OCI-LY7 (cell line): Measurements from ENCODE around the gene ATP6V1C2. TPM values are rescaled to one million over a fixed set of nuclear protein-coding genes. Genes with fewer than 3 reads are reported as not detected.

ENCODE experiments used
- BruUV-seq: library from RNA; stranded (reverse); fragments of 400-500 nt; replicated peaks from 2 replicates; lab custom pipeline; 2021; lab: Mats Ljungman, UMichigan
- CTCF ChIA-PET: fragments of 300-600 bp; sonication (Branson Sonifier 250); formaldehyde crosslinking; loops from one replicate; lab custom pipeline; 2022; ENCODE audit warnings: antibody characterized with exemption; ENCODE audit not compliant: unreplicated experiment; lab: Charles Lee
- POLR2A ChIA-PET: fragments of 300-600 bp; sonication (Branson Sonifier 250); formaldehyde crosslinking; loops from one replicate; lab custom pipeline; 2022; ENCODE audit warnings: antibody characterized with exemption; lab: Charles Lee
- DNase-seq: peaks from one replicate; pipeline ENCODE4 v3.0.0-alpha.2; 2015; ENCODE audit warnings: low spot score
- H2AFZ ChIP-seq: fragments of 200-600 bp; sonication (generic), shearing (Covaris generic); 2 replicates; pipeline ENCODE4 v1.6.1; 2014; ENCODE audit warnings: mild to moderate bottlenecking, antibody characterized with exemption, low read length, moderate library complexity
- H3K27ac ChIP-seq: fragments of 200-600 bp; sonication (generic); 2 replicates; pipeline ENCODE4 v1.5.1; 2014; ENCODE audit warnings: mixed run types, low read depth, mild to moderate bottlenecking, moderate library complexity, low read length, inconsistent platforms; ENCODE audit not compliant: poor library complexity, severe bottlenecking
- H3K36me3 ChIP-seq: fragments of 200-600 bp; sonication (generic); 2 replicates; pipeline ENCODE4 v1.6.1; 2014; ENCODE audit warnings: mild to moderate bottlenecking, antibody characterized with exemption, low read length, moderate library complexity, mixed read lengths; ENCODE audit not compliant: insufficient read depth
- H3K4me1 ChIP-seq: fragments of 200-600 bp; sonication (generic); 2 replicates; pipeline ENCODE4 v1.5.1; 2014; ENCODE audit warnings: mild to moderate bottlenecking, low read length; ENCODE audit not compliant: insufficient read depth, poor library complexity, severe bottlenecking
- H3K4me2 ChIP-seq: fragments of 200-600 bp; sonication (generic); 2 replicates; pipeline ENCODE4 v1.6.1; 2014; ENCODE audit warnings: mild to moderate bottlenecking, low read length
- H3K4me3 ChIP-seq: fragments of 200-600 bp; sonication (generic); 2 replicates; pipeline ENCODE4 v1.5.1; 2014; ENCODE audit warnings: mild to moderate bottlenecking, low read depth, low read length; ENCODE audit not compliant: poor library complexity, severe bottlenecking
- H3K79me2 ChIP-seq: fragments of 200-600 bp; sonication (generic); 2 replicates; pipeline ENCODE4 v1.6.1; 2016; ENCODE audit warnings: low read depth, mild to moderate bottlenecking, low read length, moderate library complexity, mixed read lengths; ENCODE audit not compliant: insufficient read depth
- H3K9me2 ChIP-seq: fragments of 200-600 bp; sonication (generic); 2 replicates; pipeline ENCODE4 v1.6.1; 2016; ENCODE audit warnings: mild to moderate bottlenecking, low read length, mixed read lengths; ENCODE audit not compliant: insufficient read depth
- H3K9me3 ChIP-seq: fragments of 200-600 bp; sonication (generic); 2 replicates; pipeline ENCODE4 v1.6.1; 2014; ENCODE audit warnings: mild to moderate bottlenecking, mixed run types, low read length, mixed read lengths
- H4K20me1 ChIP-seq: fragments of 200-600 bp; sonication (generic); 2 replicates; pipeline ENCODE4 v1.6.1; 2014; ENCODE audit warnings: mild to moderate bottlenecking, antibody characterized with exemption, low read length, moderate library complexity, mixed read lengths; ENCODE audit not compliant: insufficient read depth
- CTCF ChIP-seq: fragments of 200-600 bp; sonication (generic); conservative IDR thresholded peaks from 2 replicates; pipeline ENCODE4 v1.5.1; 2014; ENCODE audit warnings: mild to moderate bottlenecking, antibody characterized with exemption, low read length, moderate library complexity, mixed read lengths
- EZH2phosphoT487 ChIP-seq: fragments of 200-600 bp; sonication (generic); IDR thresholded peaks from 2 replicates; pipeline ENCODE4 v1.6.1; 2018; ENCODE audit warnings: low read depth, borderline replicate concordance, mild to moderate bottlenecking, mixed run types, antibody characterized with exemption, low read length, moderate library complexity, mixed read lengths
- intact Hi-C: fragments of 100-400 bp; cut with micrococcal nuclease; formaldehyde crosslinking; loops from one replicate; pipeline ENCODE4 v1.10.0; 2022; ENCODE audit not compliant: unreplicated experiment
- total RNA-seq, 2 experiments: library from RNA; depleted of rRNA in 1 of 2; stranded (reverse); fragments of >200 nt in 1 of 2; shearing (Covaris generic) in 1 of 2; gene quantifications; 2 replicates each; pipeline ENCODE4 v1.2.3, GENCODE V29; 2014 to 2022

ATP6V1C2 gene
- total RNA-seq, 2 experiments from 2014 or later: 0.13 TPM; not detected in 1

DNA sequence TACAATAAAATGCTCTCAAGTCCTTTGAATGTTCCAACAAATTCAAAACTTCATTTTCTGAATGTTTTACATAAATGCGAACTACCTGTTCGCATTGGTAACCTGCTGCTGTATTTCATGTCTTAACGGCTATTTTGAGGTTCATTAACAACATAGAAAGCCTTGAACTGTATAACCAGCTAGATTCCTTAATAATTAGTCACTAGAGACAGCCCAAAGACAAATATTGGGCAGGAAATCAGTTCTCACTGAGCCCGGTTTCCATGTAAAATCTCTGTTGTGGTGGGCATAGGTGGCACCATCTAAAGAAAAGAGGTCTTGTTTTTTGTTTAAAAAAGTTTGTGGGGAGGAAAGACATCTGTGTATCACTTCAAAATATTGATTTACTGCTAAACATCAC lies 62.0 kb downstream of the ATP6V1C2 start:
- POLR2A ChIA-PET: no interaction called here
- CTCF ChIA-PET: no interaction called here
- Histone ChIP-seq H3K4me1 (no peaks in the 10 kb centered on the region), H2AFZ (no peak overlapping the region), H3K9me3 (no peaks in the 10 kb centered on the region), H4K20me1 (no peaks in the 10 kb centered on the region), H3K79me2 (no peaks in the 10 kb centered on the region), H3K36me3 (peaks cover 89% of the 10 kb centered on the region), H3K4me3 (no peak overlapping the region), H3K9me2 (no peaks in the 10 kb centered on the region), H3K4me2 (no peak overlapping the region), H3K27ac (no peak overlapping the region)
- TSS peak; percentile 83 for BruUV-seq
- no peak for DNase-seq
- intact Hi-C loops: no loop called here
- TF ChIP-seq CTCF: no peak
- TF ChIP-seq EZH2phosphoT487: no peak

- Histone ChIP-seq H3K4me3 (no peak overlapping the region), H3K9me2 (no peaks in the 10 kb centered on the region), H3K27ac (no peak overlapping the region), H3K36me3 (peaks cover 98% of the 10 kb centered on the region), H3K4me1 (no peaks in the 10 kb centered on the region), H3K79me2 (no peaks in the 10 kb centered on the region), H4K20me1 (no peaks in the 10 kb centered on the region), H3K9me3 (no peaks in the 10 kb centered on the region), H3K4me2 (no peak overlapping the region), H2AFZ (no peak overlapping the region)
- no TSS peak for BruUV-seq
- no peak for DNase-seq
- intact Hi-C loops: no loop called here
- POLR2A ChIA-PET: interaction anchor here (0.6 kb wide), 1 partner anchor 16 kb away, joined by 3 read pairs; no protein-coding TSS in a partner anchor
- CTCF ChIA-PET: no interaction called here
- no peak for TF ChIP-seq EZH2phosphoT487
Observed at GRCh38 chr2:10784719-10785118, 63.3 kb downstream of the ATP6V1C2 start.

DNA sequence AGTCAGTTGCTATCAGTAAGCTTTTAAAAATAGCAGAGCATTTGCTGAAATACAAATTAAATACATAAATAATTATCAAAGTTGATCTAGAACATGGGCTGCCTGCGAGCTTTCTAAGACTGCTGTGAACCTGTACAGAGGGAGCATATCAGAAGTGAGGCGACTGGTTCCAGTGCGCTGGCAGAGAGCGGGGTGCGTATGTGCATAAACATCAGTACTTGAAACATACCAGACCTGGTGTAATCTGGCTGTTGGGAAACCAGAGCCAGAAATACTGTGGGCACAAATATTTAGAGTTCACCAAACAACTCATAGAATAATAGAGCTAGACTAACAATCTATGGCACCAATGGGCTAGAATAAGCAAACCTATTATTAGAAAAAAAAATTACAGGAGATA lies 63.8 kb downstream of the ATP6V1C2 start:
- Histone ChIP-seq H3K36me3 (peaks cover 98% of the 10 kb centered on the region), H3K4me2 (no peak overlapping the region), H3K4me1 (no peaks in the 10 kb centered on the region), H3K9me2 (no peaks in the 10 kb centered on the region), H4K20me1 (no peaks in the 10 kb centered on the region), H3K27ac (no peak overlapping the region), H3K9me3 (no peaks in the 10 kb centered on the region), H3K4me3 (no peak overlapping the region), H3K79me2 (no peaks in the 10 kb centered on the region), H2AFZ (no peak overlapping the region)
- no peak for DNase-seq
- TF ChIP-seq EZH2phosphoT487 (no peak), CTCF (no peak)
- BruUV-seq: no TSS peak
- ChIA-PET CTCF (no interaction called here), POLR2A (no interaction called here)
- intact Hi-C loops: no loop called here
